Panc1 (cell line): ENCODE data around the gene TUBA4A. TPM values are rescaled to one million over a fixed set of nuclear protein-coding genes. Genes with fewer than 3 reads are reported as not detected.

Experiments
- ATAC-seq: fragments of 200-7000 bp; cut with Tn5 transposase; 2 replicates; pipeline ENCODE4 v1.9.1; 2020; ENCODE audit warnings: mild to moderate bottlenecking, moderate library complexity
- Bru-seq: library from RNA; stranded (reverse); fragments of 400-500 nt; gene quantifications from one replicate; lab custom pipeline; 2021; lab: Mats Ljungman, UMichigan
- BruChase-seq, 2 experiments: library from RNA; stranded (reverse); fragments of 400-500 nt; gene quantifications; one replicate each; lab custom pipeline; 2021; lab: Mats Ljungman, UMichigan
- BruUV-seq: library from RNA; stranded (reverse); fragments of 400-500 nt; replicated peaks from 2 replicates; lab custom pipeline; 2021; lab: Mats Ljungman, UMichigan
- CTCF ChIA-PET: fragments of 300-600 bp; sonication (Branson Sonifier 250); formaldehyde crosslinking; loops from one replicate; lab custom pipeline; 2022; ENCODE audit warnings: antibody characterized with exemption; lab: Charles Lee
- POLR2A ChIA-PET: fragments of 300-600 bp; sonication (Branson Sonifier 250); formaldehyde crosslinking; loops from one replicate; lab custom pipeline; 2022; ENCODE audit warnings: antibody characterized with exemption; lab: Charles Lee
- DNase-seq: peaks from one replicate; pipeline ENCODE4 v3.0.0-alpha.2; 2010; ENCODE audit warnings: low read depth, low spot score
- H3K27ac ChIP-seq: 2 replicates; pipeline ENCODE4 v1.5.1; 2011; ENCODE audit warnings: mild to moderate bottlenecking, low read length, inconsistent platforms
- H3K27me3 ChIP-seq: fragments of 200-500 bp; sonication (Bioruptor generic); 2 replicates; pipeline ENCODE4 v1.6.0; 2014; ENCODE audit warnings: low read length, inconsistent platforms; ENCODE audit not compliant: control insufficient read depth, insufficient read depth
- H3K36me3 ChIP-seq: fragments of 200-500 bp; sonication (Bioruptor generic); 2 replicates; pipeline ENCODE4 v1.5.1; 2014; ENCODE audit warnings: inconsistent platforms, mild to moderate bottlenecking, low read length, moderate library complexity; ENCODE audit not compliant: control insufficient read depth, insufficient read depth
- H3K4me1 ChIP-seq: 2 replicates; pipeline ENCODE4 v1.5.1; 2011; ENCODE audit warnings: inconsistent platforms, mild to moderate bottlenecking, low read length, moderate library complexity; ENCODE audit not compliant: control insufficient read depth, insufficient read depth
- H3K4me3 ChIP-seq, 2 experiments: 2 replicates each; pipeline ENCODE4 v1.5.1; 2011 to 2012; ENCODE audit warnings: low read depth in 2 of 2, low read length in 2 of 2, mild to moderate bottlenecking in 2 of 2, inconsistent platforms in 1 of 2, moderate library complexity in 1 of 2
- H3K9me3 ChIP-seq: fragments of 200-500 bp; sonication (Bioruptor generic); 2 replicates; pipeline ENCODE4 v1.5.1; 2014; ENCODE audit warnings: low read depth, mild to moderate bottlenecking, inconsistent platforms, low read length, moderate library complexity; ENCODE audit not compliant: control insufficient read depth, insufficient read depth
- CTCF ChIP-seq: fragments of 450-650 bp; IDR thresholded peaks from 2 replicates; pipeline ENCODE4 v1.5.1; 2017; ENCODE audit warnings: mild to moderate bottlenecking
- POLR2AphosphoS5 ChIP-seq: IDR thresholded peaks from 2 replicates; pipeline ENCODE4 v1.6.1; 2012; ENCODE audit warnings: mild to moderate bottlenecking, low read depth, low read length, moderate library complexity
- REST ChIP-seq, 2 experiments: IDR thresholded peaks; 2 replicates each; pipeline ENCODE4 v1.6.1; 2011 to 2012; ENCODE audit warnings: low read depth in 2 of 2, control low read depth in 1 of 2, low read length in 1 of 2, mild to moderate bottlenecking in 1 of 2, moderate library complexity in 1 of 2; ENCODE audit not compliant: insufficient read depth in 1 of 2
- SIN3A ChIP-seq: IDR thresholded peaks from 2 replicates; pipeline ENCODE4 v1.6.1; 2012; ENCODE audit warnings: low read depth, mild to moderate bottlenecking, low read length, moderate library complexity, borderline replicate concordance; ENCODE audit not compliant: insufficient read depth
- TCF7L2 ChIP-seq: IDR thresholded peaks from 2 replicates; pipeline ENCODE4 v1.6.1; 2011; ENCODE audit warnings: mild to moderate bottlenecking, low read depth, low read length, inconsistent platforms
- in situ Hi-C: cut with HindIII; loops from 2 replicates; pipeline ENCODE4 v1.10.0; 2016; ENCODE audit warnings: low sequenced_read_pairs, low pct_unique_long_range_greater_than_20kb
- intact Hi-C: fragments of 100-400 bp; cut with micrococcal nuclease; formaldehyde crosslinking; loops from one replicate; pipeline ENCODE4 v1.10.0; 2022; ENCODE audit not compliant: unreplicated experiment
- long read RNA-seq: library from polyadenylated mRNA; unstranded; transcript quantifications from one replicate; pipeline ENCODE4 v2.0.0, GENCODE V29; 2021; ENCODE audit not compliant: unreplicated experiment
- polyA plus RNA-seq: library from polyadenylated mRNA; unstranded; fragments of >200 nt; gene quantifications from one replicate; pipeline ENCODE4 v1.2.1, GENCODE V29; 2012; ENCODE audit warnings: missing spikeins; ENCODE audit not compliant: insufficient read length
- total RNA-seq: library from RNA; stranded (reverse); gene quantifications from one replicate; pipeline ENCODE4 v1.2.1, GENCODE V29; 2021; ENCODE audit not compliant: unreplicated experiment

Gene TUBA4A
- total RNA-seq = 12.9 TPM
- 9.4 TPM for polyA plus RNA-seq
- percentile 40 among the genes with signal in this experiment for Bru-seq, nascent RNA
- percentile 45 among the genes with signal in this experiment for BruChase-seq, experiment 1, labeled RNA remaining after a 2-hour chase
- BruChase-seq, experiment 2, labeled RNA remaining after a 6-hour chase = percentile 60 among the genes with signal in this experiment
- long read RNA-seq, transcript TUBA4A-201 (4 exons, 2,162 nt) = major isoform, 8 of 19 reads
- long read RNA-seq, partial matches to known transcripts = 2 of 19 reads
- long read RNA-seq, other reads (novel, unspliced or antisense) = 8 of 19 reads

GRCh38 chr2:219253753-219254589 is at the start of gene TUBA4A:
TUBA4A (minus strand) TSS chr2:219253918; CDS start chr2:219253858, 60 bp downstream.
- in situ Hi-C loops = no loop called here
- 0 out of 2 replicates have a peak, but pooled peaks have one; percentile 56 for TF ChIP-seq SIN3A
- no peak for TF ChIP-seq CTCF
- intact Hi-C loops = no loop called here
- Histone ChIP-seq H3K9me3 (no peaks in the 10 kb centered on the region), H3K4me1 (peaks cover 25% of the 10 kb centered on the region), H3K27me3 (peaks cover 8% of the 10 kb centered on the region), H3K27ac (no peak within 1 kb of the TSS), H3K4me3 (peak within 1 kb of the TSS; percentile 49 to 68), H3K36me3 (no peaks in the 10 kb centered on the region; the same call in 1 of the 2 replicates)
- no TSS peak for BruUV-seq
- ATAC-seq (peak; percentile 86), DNase-seq (no peak)
- ChIA-PET CTCF (interaction anchor here (0.6 kb wide), 2 partner anchors 9 to 112 kb away, joined by 4 read pairs; no protein-coding TSS in a partner anchor), POLR2A (interaction anchor here (1.5 kb wide), 1 partner anchor 9 kb away, joined by 3 read pairs; no protein-coding TSS in a partner anchor)

- DNase-seq (no peak), ATAC-seq (no peak)
- ChIA-PET POLR2A (no interaction called here), CTCF (no interaction called here)
- H3K9me3 ChIP-seq = no peaks in the 10 kb centered on the region
- TF ChIP-seq REST (IDR thresholded peaks at IDR 0.05; ENCODE audit: insufficient read depth in 1 of 2, low read depth in 2 of 2, low read length in 1 of 2) = no peak
- TF ChIP-seq POLR2AphosphoS5 = no peak
- TF ChIP-seq CTCF = no peak
- TF ChIP-seq TCF7L2 = no peak
- no peak for TF ChIP-seq SIN3A
- H3K27ac ChIP-seq = no peak overlapping the region
- in situ Hi-C loops = no loop called here
- H3K27me3 ChIP-seq = peaks cover 5% of the 10 kb centered on the region
- intact Hi-C loops = loop anchor here (10.0 kb wide), 1 partner anchor 248 kb away; no protein-coding TSS in a partner anchor
- H3K4me1 ChIP-seq = peaks cover 4% of the 10 kb centered on the region; the same call in 1 of the 2 replicates
- no peak overlapping the region for H3K4me3 ChIP-seq
- BruUV-seq = no TSS peak
- no peaks in the 10 kb centered on the region for H3K36me3 ChIP-seq
Observed at GRCh38 chr2:219302412-219302968, 48.8 kb upstream of the TUBA4A start.
